NOMO-1 treated with dmso at 0.1 percent for 144 hours (cell line): ENCODE measurements around the gene USP32.
"Not testable (repeated sequence)": the region's sequence is repeated elsewhere in the genome, so short reads cannot be mapped to it uniquely, and the experiment has no call there.

Experiments
- DNase-seq: peaks from one replicate; lab custom pipeline; 2025; ENCODE audit not compliant: unreplicated experiment; lab: John Stamatoyannopoulos, UW

The USP32 gene

GRCh38 chr17:60410001-60410400 is 18.1 kb upstream of the USP32 start:
- no peak for DNase-seq

GRCh38 chr17:60406887-60407286 is 15.0 kb upstream of the USP32 start:
- no peak for DNase-seq

GRCh38 chr17:60403962-60404361 is 12.0 kb upstream of the USP32 start:
- DNase-seq: no peak

GRCh38 chr17:60403523-60403810 is 11.5 kb upstream of the USP32 start:
- DNase-seq: no peak

- no peak for DNase-seq
Observed at GRCh38 chr17:60401819-60402218, 9.9 kb upstream of the USP32 start.

- peak; percentile 92 for DNase-seq
Observed at GRCh38 chr17:60398227-60398959, 6.5 kb upstream of the USP32 start.

GRCh38 chr17:60396412-60396811 is 4.5 kb upstream of the USP32 start:
- DNase-seq: no peak

GRCh38 chr17:60395508-60396065 is 3.7 kb upstream of the USP32 start:
- DNase-seq: peak; percentile 27

- peak; percentile 81 for DNase-seq
Observed at GRCh38 chr17:60393840-60394723, 2.1 kb upstream of the USP32 start.

- peak; percentile 31 for DNase-seq
Observed at GRCh38 chr17:60392845-60393702, 1.1 kb upstream of the USP32 start.

GRCh38 chr17:60391471-60392041 is 377 bp downstream of the USP32 start:
- DNase-seq: no peak

GRCh38 chr17:60390925-60391470 is 935 bp downstream of the USP32 start:
- DNase-seq: no peak

GRCh38 chr17:60390186-60390585 is 1.7 kb downstream of the USP32 start:
- DNase-seq: peak; percentile 47

- DNase-seq: no peak
Observed at GRCh38 chr17:60388742-60389141, 3.2 kb downstream of the USP32 start.

- DNase-seq: no peak
Observed at GRCh38 chr17:60387666-60388065, 4.3 kb downstream of the USP32 start.

GRCh38 chr17:60386147-60387058 is 5.5 kb downstream of the USP32 start:
- no peak for DNase-seq

GRCh38 chr17:60384921-60385320 is 7.0 kb downstream of the USP32 start:
- DNase-seq: not testable (repeated sequence)

GRCh38 chr17:60383379-60383778 is 8.6 kb downstream of the USP32 start:
- no peak for DNase-seq

GRCh38 chr17:60381958-60382357 is 10.0 kb downstream of the USP32 start:
- DNase-seq: no peak
